IMR-90 (cell line): ENCODE measurements around the gene NLRC3. TPM values are rescaled to one million over a fixed set of nuclear protein-coding genes. Genes with fewer than 3 reads are reported as not detected.

Source experiments
- ATAC-seq: fragments of 200-7000 bp; cut with Tn5 transposase; 2 replicates; pipeline ENCODE4 v1.9.1; 2020; ENCODE audit warnings: low read depth, mild to moderate bottlenecking, moderate library complexity
- BruUV-seq: library from RNA; stranded (reverse); fragments of 400-500 nt; replicated peaks from 2 replicates; lab custom pipeline; 2021; lab: Mats Ljungman, UMichigan
- CTCF ChIA-PET: fragments of 300-600 bp; formaldehyde crosslinking; extraction: SDS; loops from one replicate; lab custom pipeline; 2021; ENCODE audit warnings: antibody characterized with exemption; lab: Yijun Ruan, JAX
- POLR2A ChIA-PET: fragments of 300-600 bp; sonication (Branson Sonifier 250); formaldehyde crosslinking; loops from one replicate; lab custom pipeline; 2022; ENCODE audit warnings: antibody characterized with exemption; ENCODE audit not compliant: unreplicated experiment; lab: Charles Lee
- DNase-seq: peaks from one replicate; pipeline ENCODE4 v3.0.0; 2013
- H2AFZ ChIP-seq: replicated peaks from 2 replicates; pipeline ENCODE3; 2013; ENCODE audit warnings: low read length, mild to moderate bottlenecking; ENCODE audit not compliant: poor library complexity
- H2AK5ac ChIP-seq: 2 replicates; pipeline ENCODE4 v1.6.1; 2013; ENCODE audit warnings: low read depth, low read length, inconsistent platforms
- H2AK9ac ChIP-seq: replicated peaks from 2 replicates; pipeline ENCODE3; 2013; ENCODE audit warnings: mild to moderate bottlenecking, low read depth, low read length, moderate library complexity; ENCODE audit not compliant: poor library complexity
- H2BK120ac ChIP-seq: 2 replicates; pipeline ENCODE4 v1.6.1; 2013; ENCODE audit warnings: low read depth, low read length, inconsistent platforms
- H2BK15ac ChIP-seq: 3 replicates; pipeline ENCODE4 v1.6.1; 2013; ENCODE audit warnings: low read depth, low read length, inconsistent platforms
- H2BK20ac ChIP-seq: 2 replicates; pipeline ENCODE4 v1.6.1; 2013; ENCODE audit warnings: low read depth, mild to moderate bottlenecking, inconsistent platforms, low read length, moderate library complexity
- H2BK5ac ChIP-seq: 2 replicates; pipeline ENCODE4 v1.6.1; 2013; ENCODE audit warnings: mild to moderate bottlenecking, low read depth, low read length, inconsistent platforms; ENCODE audit not compliant: poor library complexity, severe bottlenecking
- H3K14ac ChIP-seq: replicated peaks from 2 replicates; pipeline ENCODE4 v1.6.1; 2013; ENCODE audit warnings: low read depth, low read length, inconsistent platforms
- H3K18ac ChIP-seq: 2 replicates; pipeline ENCODE4 v1.6.1; 2013; ENCODE audit warnings: low read depth, low read length, control low read depth
- H3K23ac ChIP-seq: 2 replicates; pipeline ENCODE4 v1.6.1; 2013; ENCODE audit warnings: low read depth, low read length, inconsistent platforms
- H3K27ac ChIP-seq: 2 replicates; pipeline ENCODE4 v1.5.1; 2013; ENCODE audit warnings: mild to moderate bottlenecking, control low read depth, low read length; ENCODE audit not compliant: insufficient read depth
- H3K27me3 ChIP-seq: 2 replicates; pipeline ENCODE4 v1.6.1; 2013; ENCODE audit warnings: low read length; ENCODE audit not compliant: control insufficient read depth, insufficient read depth
- H3K36me3 ChIP-seq: 2 replicates; pipeline ENCODE4 v1.6.1; 2013; ENCODE audit warnings: low read length, mixed read lengths; ENCODE audit not compliant: control insufficient read depth, insufficient read depth
- H3K4ac ChIP-seq: 2 replicates; pipeline ENCODE4 v1.6.1; 2013; ENCODE audit warnings: low read depth, low read length, inconsistent platforms
- H3K4me1 ChIP-seq: 2 replicates; pipeline ENCODE4 v1.6.1; 2013; ENCODE audit warnings: low read length, mixed read lengths; ENCODE audit not compliant: control insufficient read depth, insufficient read depth
- H3K4me2 ChIP-seq: 2 replicates; pipeline ENCODE4 v1.6.1; 2013; ENCODE audit warnings: low read depth, mild to moderate bottlenecking, control low read depth, low read length, moderate library complexity
- H3K4me3 ChIP-seq: 2 replicates; pipeline ENCODE4 v1.5.1; 2013; ENCODE audit warnings: low read depth, mild to moderate bottlenecking, control low read depth, low read length, moderate library complexity; ENCODE audit not compliant: insufficient read depth
- H3K56ac ChIP-seq: 2 replicates; pipeline ENCODE4 v1.6.1; 2013; ENCODE audit warnings: low read length, inconsistent platforms; ENCODE audit not compliant: insufficient read depth; ENCODE audit errors: extremely low read depth
- H3K79me1 ChIP-seq, 2 experiments: 2 replicates each; pipeline ENCODE4 v1.6.1; 2013; ENCODE audit warnings: low read length in 2 of 2, inconsistent platforms in 1 of 2, low read depth in 1 of 2
- H3K9ac ChIP-seq: 2 replicates; pipeline ENCODE4 v1.6.1; 2013; ENCODE audit warnings: low read depth, low read length, control low read depth
- H3K9me1 ChIP-seq: 2 replicates; pipeline ENCODE4 v1.6.1; 2013; ENCODE audit warnings: low read length, inconsistent platforms; ENCODE audit not compliant: insufficient read depth
- H3K9me3 ChIP-seq: 2 replicates; pipeline ENCODE4 v1.6.1; 2013; ENCODE audit warnings: low read length; ENCODE audit not compliant: control insufficient read depth, insufficient read depth
- H4K20me1 ChIP-seq: 2 replicates; pipeline ENCODE4 v1.6.1; 2013; ENCODE audit warnings: low read length, inconsistent platforms; ENCODE audit not compliant: insufficient read depth
- H4K5ac ChIP-seq: 2 replicates; pipeline ENCODE4 v1.6.1; 2013; ENCODE audit warnings: mild to moderate bottlenecking, low read depth, low read length, control low read depth
- H4K8ac ChIP-seq, 2 experiments: 2 replicates each; pipeline ENCODE4 v1.6.1; 2013; ENCODE audit warnings: low read depth in 2 of 2, low read length in 2 of 2, control low read depth in 1 of 2, inconsistent platforms in 1 of 2
- H4K91ac ChIP-seq: 2 replicates; pipeline ENCODE4 v1.6.1; 2013; ENCODE audit warnings: low read depth, low read length, inconsistent platforms; ENCODE audit not compliant: insufficient read depth
- BHLHE40 ChIP-seq: fragments of 150-350 bp; IDR thresholded peaks from 2 replicates; pipeline ENCODE4 v1.6.1; 2016; ENCODE audit warnings: mild to moderate bottlenecking, low read depth, low read length
- CHD1 ChIP-seq: IDR thresholded peaks from 2 replicates; pipeline ENCODE4 v1.6.1; 2012; ENCODE audit warnings: low read depth, low read length, improper control_type of control experiment
- ELK1 ChIP-seq: fragments of 150-350 bp; IDR thresholded peaks from 2 replicates; pipeline ENCODE4 v1.6.1; 2016; ENCODE audit warnings: low read depth, mild to moderate bottlenecking, low read length, moderate library complexity, borderline replicate concordance
- FOS ChIP-seq: fragments of 150-350 bp; IDR thresholded peaks from 2 replicates; pipeline ENCODE4 v1.6.1; 2016; ENCODE audit warnings: low read depth, low read length
- MAFK ChIP-seq: IDR thresholded peaks from 2 replicates; pipeline ENCODE4 v1.6.1; 2012; ENCODE audit warnings: low read depth, low read length, improper control_type of control experiment
- NFE2L2 ChIP-seq: fragments of 150-350 bp; IDR thresholded peaks from 2 replicates; pipeline ENCODE4 v1.6.1; 2016; ENCODE audit warnings: low read depth, mild to moderate bottlenecking, low read length
- POLR2A ChIP-seq: IDR thresholded peaks from 2 replicates; pipeline ENCODE4 v1.6.1; 2012; ENCODE audit warnings: mild to moderate bottlenecking, low read depth, low read length
- RAD21 ChIP-seq: IDR thresholded peaks from 2 replicates; pipeline ENCODE4 v1.6.1; 2012; ENCODE audit warnings: low read length, improper control_type of control experiment
- SMC3 ChIP-seq: fragments of 150-350 bp; IDR thresholded peaks from 2 replicates; pipeline ENCODE4 v1.6.1; 2016; ENCODE audit warnings: low read depth, mild to moderate bottlenecking, antibody characterized with exemption, low read length, moderate library complexity
- USF2 ChIP-seq: fragments of 150-350 bp; IDR thresholded peaks from 2 replicates; pipeline ENCODE4 v1.6.1; 2017; ENCODE audit warnings: mild to moderate bottlenecking, antibody characterized with exemption, low read length, low read depth
- WGBS, 2 experiments: methylation state at CpG; one replicate each; pipeline versions ENCODE4 v1.1.5 to v1.1.7; 2013; ENCODE audit warnings: missing lambda C conversion rate in 2 of 2; ENCODE audit not compliant: insufficient read length in 1 of 2; ENCODE audit errors: extremely low coverage in 2 of 2; 5-methylcytosine and 5-hydroxymethylcytosine counted together
- dilution Hi-C: fragments of 300-500 bp; cut with HindIII; formaldehyde crosslinking; loops from one replicate; pipeline ENCODE4 v1.14.3; 2018; ENCODE audit warnings: low sequenced_read_pairs; ENCODE audit not compliant: unreplicated experiment
- in situ Hi-C: fragments of 300-500 bp; cut with MboI; formaldehyde crosslinking; loops from 3 replicates; pipeline ENCODE4 v1.14.3; 2019; ENCODE audit warnings: low sequenced_read_pairs, inconsistent platforms, mixed read lengths
- intact Hi-C: fragments of 100-400 bp; cut with micrococcal nuclease; formaldehyde crosslinking; loops from 2 replicates; pipeline ENCODE4 v1.10.0; 2022
- polyA plus RNA-seq, 3 experiments: library from polyadenylated mRNA; depleted of rRNA; stranded (reverse); fragments of >200 nt; gene quantifications; 2 replicates each; pipeline ENCODE4 v1.2.3, GENCODE V29; 2012; ENCODE audit warnings: low replicate concordance in 1 of 3
- total RNA-seq: library from RNA; depleted of rRNA; stranded (reverse); fragments of >200 nt; gene quantifications from 2 replicates; pipeline ENCODE4 v1.2.3, GENCODE V29; 2012

Gene NLRC3
- total and polyA plus RNA-seq, 2 of the 4 experiments (the other 2 are of a cell fraction): not detected

GRCh38 chr16:3566990-3567389 lies 10.2 kb downstream of the NLRC3 start:
- POLR2A ChIA-PET: interaction anchor here (0.6 kb wide), 1 partner anchor 96 kb away, joined by 4 read pairs; no protein-coding TSS in a partner anchor
- H3K9ac ChIP-seq: no peak overlapping the region

More at GRCh38 chr16:3566990-3567389, 10.2 kb downstream of the NLRC3 start:
- dilution Hi-C loops (no loop called here), in situ Hi-C loops (no loop called here), intact Hi-C loops (no loop called here)
- BruUV-seq: no TSS peak
- Histone ChIP-seq H3K27me3 (no peaks in the 10 kb centered on the region; the same call in 1 of the 2 replicates), H2BK120ac (no peak overlapping the region), H3K4me3 (no peak overlapping the region), H2BK15ac (no peak overlapping the region), H3K4me1 (no peaks in the 10 kb centered on the region), H2AK5ac (no peak overlapping the region), H2AK9ac (no peak overlapping the region), H2BK20ac (no peak overlapping the region), H3K4ac (no peak overlapping the region), H2AFZ (no peak overlapping the region), H4K91ac (no peak overlapping the region), H3K36me3 (no peaks in the 10 kb centered on the region), H4K8ac (no peak overlapping the region), H3K14ac (no peak overlapping the region), H4K5ac (no peak overlapping the region), H3K79me1 (no peaks in the 10 kb centered on the region), H3K18ac (no peak overlapping the region), H3K27ac (no peak overlapping the region), H4K20me1 (no peaks in the 10 kb centered on the region), H3K56ac (no peak overlapping the region), H3K23ac (no peak overlapping the region), H2BK5ac (no peak overlapping the region), H3K9me1 (no peaks in the 10 kb centered on the region), H3K4me2 (no peak overlapping the region), H3K9me3 (peaks cover 7% of the 10 kb centered on the region)
- WGBS, 2 experiments: no CpG with 5 or more reads among the region's 8 CpGs
- CTCF ChIA-PET: no interaction called here
- DNase-seq: no peak
- TF ChIP-seq SMC3 (no peak), RAD21 (no peak), MAFK (no peak), CHD1 (no peak), USF2 (no peak), FOS (no peak), BHLHE40 (no peak), POLR2A (no peak), NFE2L2 (no peak), ELK1 (no peak)
- ATAC-seq: no peak
